Measurements from ENCODE around the gene CD24.
"Not testable (repeated sequence)": the region's sequence is repeated elsewhere in the genome, so short reads cannot be mapped to it uniquely, and the experiment has no call there.

Gene CD24

GRCh38 chr6:106997392-106998158 lies 23.0 kb upstream of the CD24 start:
- TF ChIP-seq CTCF (IDR thresholded peaks at IDR 0.05; ENCODE audit: control insufficient read depth, insufficient read depth, low read depth, low read length, missing control alignments) = peak; percentile 89
- no peak overlapping the region for H3K4me3 ChIP-seq (ENCODE audit: control insufficient read depth, low read depth, low read length)
- peak; percentile 17 for DNase-seq (ENCODE audit: low read depth)

DNA sequence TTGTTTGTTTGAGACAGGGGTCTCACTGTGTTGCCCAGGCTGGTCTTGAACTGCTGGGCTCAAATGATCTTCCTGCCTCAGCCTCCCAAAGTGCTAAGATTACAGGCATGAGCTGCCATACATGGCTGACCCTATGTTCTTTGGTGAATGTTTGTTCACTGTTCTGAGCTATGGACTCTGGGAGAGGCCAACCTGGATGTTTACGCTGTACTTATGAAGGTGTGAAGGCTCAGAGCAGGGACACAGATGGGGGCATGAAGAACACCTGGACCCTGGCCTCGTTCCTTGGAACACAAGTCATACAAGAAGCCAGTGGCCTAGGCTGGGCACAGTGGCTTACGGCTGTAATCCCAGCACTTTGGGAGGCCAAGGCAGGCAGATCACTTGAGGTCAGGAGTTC lies 21.1 kb upstream of the CD24 start:
- TF ChIP-seq CTCF (IDR thresholded peaks at IDR 0.05; ENCODE audit: control insufficient read depth, insufficient read depth, low read depth, low read length, missing control alignments) = no peak
- no peak for DNase-seq (ENCODE audit: low read depth)
- H3K4me3 ChIP-seq (ENCODE audit: control insufficient read depth, low read depth, low read length) = no peak overlapping the region

GRCh38 chr6:106989737-106990136 lies 15.2 kb upstream of the CD24 start:
- DNase-seq (ENCODE audit: low read depth); H3K4me3 ChIP-seq (ENCODE audit: control insufficient read depth, low read depth, low read length): not testable (repeated sequence)

GRCh38 chr6:106988664-106989063 lies 14.1 kb upstream of the CD24 start:
- no peak overlapping the region for H3K4me3 ChIP-seq (ENCODE audit: control insufficient read depth, low read depth, low read length)
- TF ChIP-seq CTCF (IDR thresholded peaks at IDR 0.05; ENCODE audit: control insufficient read depth, insufficient read depth, low read depth, low read length, missing control alignments) = no peak
- no peak for DNase-seq (ENCODE audit: low read depth)

GRCh38 chr6:106981926-106982325 lies 7.4 kb upstream of the CD24 start:
- peak; percentile 65 for DNase-seq (ENCODE audit: low read depth)
- no peak for TF ChIP-seq CTCF (IDR thresholded peaks at IDR 0.05; ENCODE audit: control insufficient read depth, insufficient read depth, low read depth, low read length, missing control alignments)
- H3K4me3 ChIP-seq (ENCODE audit: control insufficient read depth, low read depth, low read length) = no peak overlapping the region

- H3K4me3 ChIP-seq (ENCODE audit: control insufficient read depth, low read depth, low read length) = no peak overlapping the region
- no peak for TF ChIP-seq CTCF (IDR thresholded peaks at IDR 0.05; ENCODE audit: control insufficient read depth, insufficient read depth, low read depth, low read length, missing control alignments)
- DNase-seq (ENCODE audit: low read depth) = no peak
Measured at GRCh38 chr6:106980926-106981325, 6.4 kb upstream of the CD24 start.

DNA sequence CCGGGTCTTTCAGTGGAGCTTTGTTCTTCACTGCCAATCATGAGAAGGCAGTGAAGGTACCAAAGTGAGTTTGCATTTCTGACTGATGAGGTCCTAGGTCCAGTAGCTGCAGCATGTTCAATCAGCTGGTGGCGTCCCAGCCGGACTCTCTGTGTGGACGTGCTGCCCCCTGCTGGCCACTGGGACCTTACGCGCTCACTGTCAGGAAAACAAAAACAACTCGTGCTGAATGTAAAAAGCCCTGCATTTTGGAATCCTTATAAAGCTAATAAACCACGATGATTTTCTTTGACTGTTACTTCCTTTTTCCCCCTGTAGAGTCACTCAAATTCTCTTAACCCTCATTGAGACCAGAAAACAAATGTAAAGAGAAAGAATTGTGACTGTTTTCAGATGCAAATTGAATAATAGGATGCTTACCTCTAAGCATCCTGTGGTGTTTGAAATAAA lies 4.9 kb upstream of the CD24 start:
- peak; percentile 95 for TF ChIP-seq CTCF (IDR thresholded peaks at IDR 0.05; ENCODE audit: control insufficient read depth, insufficient read depth, low read depth, low read length, missing control alignments)
- peak; percentile 20 for DNase-seq (ENCODE audit: low read depth)
- H3K4me3 ChIP-seq (ENCODE audit: control insufficient read depth, low read depth, low read length) = no peak overlapping the region

All from AG09309 (cell line).